Measurements from ENCODE around the gene PPTC7.

The PPTC7 gene

DNA sequence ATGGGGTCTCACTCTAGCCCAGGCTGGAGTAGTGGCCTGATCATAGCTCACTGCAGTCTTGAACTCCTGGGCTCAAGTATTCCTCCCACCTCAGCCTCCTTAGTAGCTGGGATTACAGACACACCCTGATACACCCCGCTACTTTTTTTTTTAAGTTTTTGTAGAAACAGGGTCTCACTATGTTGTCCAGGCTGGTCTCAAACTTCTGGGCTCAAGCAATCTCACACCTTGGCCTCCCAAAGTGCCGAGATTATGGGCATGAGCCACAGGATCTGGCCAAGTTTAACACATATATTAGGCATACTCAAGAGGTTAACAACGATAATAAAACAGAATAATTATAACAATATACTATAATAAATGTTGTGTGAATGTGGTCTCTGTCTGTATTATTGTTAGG lies 25.8 kb downstream of the PPTC7 start:
- in situ Hi-C loops (cut with HindIII; ENCODE audit: low pct_ligation_motif_present, low sequenced_read_pairs), result no loop called here
- TF ChIP-seq, protein P1, sequence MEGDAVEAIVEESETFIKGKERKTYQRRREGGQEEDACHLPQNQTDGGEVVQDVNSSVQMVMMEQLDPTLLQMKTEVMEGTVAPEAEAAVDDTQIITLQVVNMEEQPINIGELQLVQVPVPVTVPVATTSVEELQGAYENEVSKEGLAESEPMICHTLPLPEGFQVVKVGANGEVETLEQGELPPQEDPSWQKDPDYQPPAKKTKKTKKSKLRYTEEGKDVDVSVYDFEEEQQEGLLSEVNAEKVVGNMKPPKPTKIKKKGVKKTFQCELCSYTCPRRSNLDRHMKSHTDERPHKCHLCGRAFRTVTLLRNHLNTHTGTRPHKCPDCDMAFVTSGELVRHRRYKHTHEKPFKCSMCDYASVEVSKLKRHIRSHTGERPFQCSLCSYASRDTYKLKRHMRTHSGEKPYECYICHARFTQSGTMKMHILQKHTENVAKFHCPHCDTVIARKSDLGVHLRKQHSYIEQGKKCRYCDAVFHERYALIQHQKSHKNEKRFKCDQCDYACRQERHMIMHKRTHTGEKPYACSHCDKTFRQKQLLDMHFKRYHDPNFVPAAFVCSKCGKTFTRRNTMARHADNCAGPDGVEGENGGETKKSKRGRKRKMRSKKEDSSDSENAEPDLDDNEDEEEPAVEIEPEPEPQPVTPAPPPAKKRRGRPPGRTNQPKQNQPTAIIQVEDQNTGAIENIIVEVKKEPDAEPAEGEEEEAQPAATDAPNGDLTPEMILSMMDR (IDR thresholded peaks at IDR 0.05; ENCODE audit: low read depth, low read length, missing control alignments), result no peak

DNA sequence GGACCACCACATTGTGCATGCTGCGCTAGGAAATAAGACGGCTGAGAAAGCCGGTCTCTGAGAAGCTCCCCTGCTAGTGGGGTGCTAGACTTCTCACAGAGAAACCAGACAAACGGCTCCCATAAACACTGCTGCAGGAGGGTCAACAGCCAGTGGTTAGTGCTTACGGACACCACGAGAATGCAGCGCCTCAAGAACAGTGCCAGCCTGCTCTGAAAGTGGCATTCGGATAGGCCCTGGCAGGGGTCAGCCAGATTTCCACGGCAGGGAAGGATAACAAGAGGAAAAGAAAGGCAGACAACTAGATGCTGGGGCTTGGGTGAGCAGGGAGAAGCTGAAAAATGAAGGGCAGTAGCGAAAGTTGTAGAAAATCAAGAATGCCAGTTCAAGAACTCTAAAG lies 26.4 kb downstream of the PPTC7 start:
- no peak for DNase-seq
- Histone ChIP-seq H3K36me3 (replicated peaks) (no peaks in the 10 kb centered on the region), H3K27me3 (replicated peaks) (no peaks in the 10 kb centered on the region), H3K4me3 (ENCODE audit: low read depth, low read length) (no peak overlapping the region), H3K27ac (no peak overlapping the region)
- in situ Hi-C loops (cut with HindIII; ENCODE audit: low pct_ligation_motif_present, low sequenced_read_pairs), result no loop called here
- TF ChIP-seq, protein P1 (IDR thresholded peaks at IDR 0.05; ENCODE audit: low read depth, low read length, missing control alignments), result no peak

More for the DNA sequence above, 25.8 kb downstream of the PPTC7 start:
- DNase-seq, result no peak
- Histone ChIP-seq H3K4me3 (ENCODE audit: low read depth, low read length) (no peak overlapping the region), H3K36me3 (replicated peaks) (no peaks in the 10 kb centered on the region), H3K27me3 (replicated peaks) (no peaks in the 10 kb centered on the region), H3K27ac (no peak overlapping the region)

DNA sequence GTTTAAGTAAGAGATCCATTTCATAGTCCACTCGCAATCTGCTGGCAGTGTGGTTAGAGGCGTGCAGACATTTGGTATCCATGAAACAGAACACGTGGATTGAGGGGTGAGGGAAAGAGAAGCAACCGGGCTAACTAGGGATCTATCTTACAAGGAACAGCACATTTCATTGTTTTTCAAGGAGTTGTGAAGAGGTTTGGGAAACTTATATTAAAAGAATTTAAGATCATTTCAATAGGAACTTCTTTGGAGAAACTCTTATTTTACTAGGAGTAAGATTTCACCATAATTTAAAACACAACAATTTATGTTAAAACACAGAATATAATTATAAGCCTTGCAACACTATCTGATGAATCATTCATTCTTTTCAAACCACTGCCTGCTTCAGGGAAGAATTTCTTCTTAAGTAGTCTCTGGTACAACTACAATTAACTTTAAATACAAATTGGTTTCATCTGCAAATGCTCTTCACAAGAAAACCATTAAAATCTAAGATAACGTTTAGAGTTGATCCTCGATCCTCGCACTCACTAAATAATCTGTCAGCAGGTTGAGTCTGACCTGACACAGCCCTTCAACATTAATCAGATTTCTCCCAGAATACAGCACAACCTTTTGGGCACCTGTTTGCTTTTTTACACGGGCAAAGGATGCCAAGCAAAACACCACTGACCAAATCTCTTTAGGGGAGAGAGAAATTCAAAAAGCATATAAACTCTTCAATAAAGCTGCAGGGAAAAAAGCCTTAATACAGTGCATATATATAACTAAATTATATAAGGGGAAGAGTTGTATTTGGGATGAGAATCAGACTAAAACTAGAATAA lies 27.3 kb downstream of the PPTC7 start:
- TF ChIP-seq, protein P1 (IDR thresholded peaks at IDR 0.05; ENCODE audit: low read depth, low read length, missing control alignments), result no peak
- peak; percentile 53 for DNase-seq
- peak overlapping the region; percentile 2 for H3K27ac ChIP-seq
- peaks cover 2% of the 10 kb centered on the region for H3K36me3 ChIP-seq (replicated peaks)
- in situ Hi-C loops (cut with HindIII; ENCODE audit: low pct_ligation_motif_present, low sequenced_read_pairs), result no loop called here
- H3K4me3 ChIP-seq (ENCODE audit: low read depth, low read length), result no peak overlapping the region
- no peaks in the 10 kb centered on the region for H3K27me3 ChIP-seq (replicated peaks)

DNA sequence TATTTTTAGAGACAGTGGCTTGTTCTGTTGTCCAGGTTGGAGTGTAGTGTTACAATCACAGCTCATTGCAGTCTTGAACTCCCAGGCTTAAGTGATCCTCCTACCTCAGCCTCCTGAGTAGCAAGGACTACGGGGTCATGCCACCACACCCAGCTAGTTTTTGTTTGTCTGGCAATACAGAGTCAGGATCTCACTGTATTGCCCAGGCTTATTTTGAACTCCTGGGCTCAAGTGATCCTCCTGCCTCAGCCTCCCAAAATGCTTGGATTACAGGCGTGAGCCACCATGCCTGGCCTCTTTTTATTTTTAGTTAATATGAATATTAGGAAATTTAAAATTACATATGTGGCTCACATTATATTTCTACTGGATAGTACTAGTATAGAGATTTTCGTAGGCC lies 28.9 kb downstream of the PPTC7 start:
- peaks cover 2% of the 10 kb centered on the region for H3K36me3 ChIP-seq (replicated peaks)
- H3K27me3 ChIP-seq (replicated peaks), result no peaks in the 10 kb centered on the region
- in situ Hi-C loops (cut with HindIII; ENCODE audit: low pct_ligation_motif_present, low sequenced_read_pairs), result no loop called here
- TF ChIP-seq, protein P1 (IDR thresholded peaks at IDR 0.05; ENCODE audit: low read depth, low read length, missing control alignments), result no peak
- DNase-seq, result no peak
- H3K4me3 ChIP-seq (ENCODE audit: low read depth, low read length), result no peak overlapping the region
- no peak overlapping the region for H3K27ac ChIP-seq

DNA sequence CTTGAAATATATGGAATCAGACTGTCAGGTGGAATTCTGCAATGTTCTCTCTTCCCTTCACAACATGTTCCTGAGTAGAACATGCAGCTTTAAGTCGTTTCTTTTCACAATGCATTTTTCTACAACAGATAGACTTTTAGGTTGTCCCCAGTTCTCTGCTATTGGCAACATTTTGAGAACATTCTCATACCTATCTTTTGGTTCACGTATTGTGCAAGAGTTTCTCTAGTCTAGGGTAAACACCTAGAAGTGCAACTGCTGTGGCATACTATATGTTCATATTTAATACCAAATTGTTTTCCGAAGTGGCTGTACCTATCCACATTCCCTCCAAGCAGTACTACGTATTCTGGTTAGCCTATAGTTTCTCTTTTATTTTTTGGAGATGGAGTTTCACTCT lies 32.1 kb downstream of the PPTC7 start:
- no peak overlapping the region for H3K27ac ChIP-seq
- in situ Hi-C loops (cut with HindIII; ENCODE audit: low pct_ligation_motif_present, low sequenced_read_pairs), result no loop called here

More for the DNA sequence above, 32.1 kb downstream of the PPTC7 start:
- no peak overlapping the region for H3K4me3 ChIP-seq (ENCODE audit: low read depth, low read length)
- no peaks in the 10 kb centered on the region for H3K27me3 ChIP-seq (replicated peaks)
- DNase-seq, result no peak
- peaks cover 2% of the 10 kb centered on the region for H3K36me3 ChIP-seq (replicated peaks)
- TF ChIP-seq, protein P1 (IDR thresholded peaks at IDR 0.05; ENCODE audit: low read depth, low read length, missing control alignments), result no peak

All from brain microvascular endothelial cell (primary cell).